COR-L47 (cell line): ENCODE data around the gene FGF14.

Source experiments
- DNase-seq: peaks from one replicate; lab custom pipeline; 2025; lab: John Stamatoyannopoulos, UW

The FGF14 gene

GRCh38 chr13:101930331-101930730, 471.5 kb downstream of the FGF14 start:
- no peak for DNase-seq

DNA sequence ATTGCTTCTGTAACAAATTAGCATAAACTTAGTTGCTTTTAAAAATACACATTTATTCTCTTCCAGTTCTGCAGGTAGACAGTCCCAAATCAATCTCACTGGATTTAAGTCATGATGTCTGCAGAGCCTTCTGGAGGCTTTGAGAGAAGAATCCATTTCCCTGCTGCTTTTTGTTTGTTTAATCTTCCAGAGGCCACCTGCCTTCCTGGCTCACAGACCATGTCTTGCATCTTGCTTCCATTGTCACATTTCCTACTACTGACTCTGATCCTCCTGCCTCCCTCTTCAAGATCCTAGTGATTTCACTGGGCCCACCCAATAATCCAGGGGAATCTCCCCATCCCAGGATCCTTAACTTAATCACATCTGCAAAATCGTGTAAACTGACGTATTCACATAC, 476.1 kb downstream of the FGF14 start:
- peak; percentile 41 for DNase-seq

GRCh38 chr13:101919541-101920181, 482.2 kb downstream of the FGF14 start:
- DNase-seq: peak; percentile 40

DNA sequence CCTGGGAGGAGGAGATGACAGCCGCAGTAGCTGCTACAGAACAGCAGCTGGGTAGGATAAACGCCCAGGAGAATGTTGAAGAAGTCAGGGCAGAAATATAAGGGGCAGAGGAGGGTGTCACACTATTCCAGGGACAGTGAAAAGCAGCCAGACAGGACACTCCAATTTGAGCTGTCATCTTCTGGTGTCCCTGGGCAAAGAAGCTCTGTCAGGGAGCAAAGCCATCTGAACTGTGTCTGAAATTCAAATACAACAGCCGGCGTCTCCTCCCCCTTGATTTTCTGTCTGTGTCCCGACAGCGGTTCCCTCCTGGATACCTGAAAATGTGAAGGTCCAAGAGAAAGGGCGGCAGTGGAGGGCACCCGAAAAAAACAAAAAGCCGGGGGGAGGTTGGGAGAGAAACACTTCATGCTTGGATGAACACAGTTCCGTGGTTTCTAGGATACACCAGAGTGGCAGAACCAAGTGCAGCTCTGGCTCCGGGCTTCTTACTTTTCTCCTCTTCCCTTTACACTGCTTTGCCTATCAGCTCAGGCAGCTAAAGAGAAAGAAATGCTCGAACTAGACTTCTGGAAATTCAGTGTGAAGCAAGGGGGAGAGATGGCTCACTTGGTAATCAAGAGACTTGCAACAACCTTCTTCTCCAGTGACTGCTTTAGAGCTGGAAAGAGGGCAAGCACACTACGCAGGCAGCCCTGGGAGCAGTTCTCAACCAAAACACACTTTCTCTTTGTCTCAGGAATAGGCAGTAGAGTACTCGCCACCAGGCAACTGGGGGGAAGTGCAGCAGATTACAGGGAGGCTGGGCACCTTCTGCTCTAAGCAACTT, 483.8 kb downstream of the FGF14 start:
- peak; percentile 86 for DNase-seq

DNA sequence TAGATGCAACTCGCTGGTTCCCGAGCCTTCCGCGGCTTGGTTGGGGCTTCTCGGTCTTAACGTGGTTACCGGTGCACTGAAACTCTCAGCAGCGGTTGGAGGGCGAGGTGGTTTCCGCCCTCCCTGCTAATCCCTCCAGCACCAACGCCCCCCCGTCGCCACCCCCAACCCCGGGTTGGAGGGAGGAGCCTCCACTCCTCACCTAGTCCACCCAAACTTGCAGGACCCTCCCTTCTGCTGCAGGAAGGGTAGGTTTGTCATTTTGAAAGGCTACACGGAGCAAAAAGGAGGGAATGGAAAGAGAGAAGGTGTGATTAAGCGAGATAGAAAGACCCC, 484.4 kb downstream of the FGF14 start:
- DNase-seq: peak; percentile 91

GRCh38 chr13:101916775-101917474, 484.9 kb downstream of the FGF14 start:
- DNase-seq: peak; percentile 36

- DNase-seq: peak; percentile 61
These were observed 485.6 kb downstream of the FGF14 start for GRCh38 chr13:101916108-101916774.

- DNase-seq: peak; percentile 32
These were observed 486.1 kb downstream of the FGF14 start for GRCh38 chr13:101915755-101916107.

- DNase-seq: peak; percentile 86
These were observed 486.5 kb downstream of the FGF14 start for GRCh38 chr13:101915331-101915730.

DNA sequence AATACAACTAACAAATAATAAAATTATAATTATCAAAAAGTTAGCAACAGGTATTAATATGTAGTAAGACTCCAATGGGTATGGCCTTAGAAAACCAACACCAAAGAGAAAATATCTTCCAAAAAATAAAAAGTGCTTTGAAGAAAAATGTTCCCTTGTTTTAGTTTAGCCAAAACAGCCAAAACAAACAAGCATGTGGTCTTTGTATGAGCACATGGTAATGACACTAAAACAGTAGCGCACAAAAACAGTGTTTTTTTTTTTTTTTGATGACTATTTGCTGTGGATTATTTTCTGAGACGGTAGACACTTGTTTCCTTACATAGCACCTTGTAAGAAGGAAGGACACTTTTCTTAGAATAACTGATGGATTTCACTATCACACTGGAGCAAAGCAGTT, 490.1 kb downstream of the FGF14 start:
- peak; percentile 10 for DNase-seq

DNA sequence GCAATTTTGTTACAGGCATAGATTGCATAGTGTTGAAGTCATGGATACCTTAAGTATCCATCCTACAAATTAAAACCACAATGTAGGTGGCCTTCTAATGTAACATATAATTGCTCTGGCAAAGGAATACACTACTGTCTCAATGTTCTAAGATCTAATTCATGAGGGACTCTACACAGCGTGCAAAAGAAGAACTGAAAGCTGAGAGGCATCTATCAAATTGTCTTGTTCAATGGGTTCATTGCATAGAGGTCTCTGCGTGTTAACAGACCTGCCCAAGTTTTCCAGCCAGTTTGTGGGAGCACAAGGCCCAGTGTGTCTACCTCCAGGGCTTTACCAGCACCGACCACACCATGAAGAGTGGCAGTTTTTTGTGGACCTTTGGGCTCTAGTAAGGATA, 498.0 kb downstream of the FGF14 start:
- DNase-seq: no peak

DNA sequence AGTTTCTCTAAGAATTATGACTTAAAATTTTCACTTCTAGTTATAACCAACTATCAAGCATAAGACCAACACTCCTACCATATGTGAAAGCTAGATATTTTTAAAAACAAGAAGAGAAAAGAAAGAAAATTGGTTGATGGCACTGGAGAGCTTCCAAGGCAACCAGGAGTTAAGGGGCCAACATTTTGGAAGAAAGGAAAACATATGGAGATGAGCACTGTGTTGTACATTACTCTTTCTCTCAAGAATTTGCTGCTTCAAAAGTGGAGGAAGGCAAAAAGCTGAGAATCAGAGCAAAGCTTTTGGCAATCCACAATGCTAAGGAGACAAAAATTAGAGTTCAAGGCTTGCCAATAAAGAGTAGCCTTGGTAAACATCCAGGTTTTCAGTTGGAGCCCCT, 503.2 kb downstream of the FGF14 start:
- no peak for DNase-seq

- DNase-seq: no peak
These were observed 505.3 kb downstream of the FGF14 start for GRCh38 chr13:101896541-101896940.

DNA sequence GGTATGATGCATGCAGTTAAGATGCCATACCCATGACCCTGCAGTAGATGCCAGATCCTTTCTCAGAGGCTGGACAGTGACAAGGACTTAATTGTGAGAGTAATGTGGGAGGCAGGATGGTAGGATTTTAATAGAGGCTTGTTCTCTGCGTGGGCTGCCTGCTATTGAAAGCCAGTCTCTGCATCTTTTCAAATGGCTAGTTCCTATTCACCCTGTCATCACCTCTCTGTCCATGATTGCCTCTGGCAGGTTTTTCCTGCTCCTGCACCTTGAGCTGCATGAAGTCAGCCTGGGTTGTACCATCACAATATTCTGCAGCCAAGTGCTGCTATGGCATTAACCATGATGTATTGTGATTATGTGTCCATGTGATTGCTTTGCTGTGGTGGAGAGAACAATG, 508.8 kb downstream of the FGF14 start:
- DNase-seq: no peak

GRCh38 chr13:101892296-101892695, 509.6 kb downstream of the FGF14 start:
- no peak for DNase-seq

GRCh38 chr13:101881593-101881992, 520.3 kb downstream of the FGF14 start:
- no peak for DNase-seq

DNA sequence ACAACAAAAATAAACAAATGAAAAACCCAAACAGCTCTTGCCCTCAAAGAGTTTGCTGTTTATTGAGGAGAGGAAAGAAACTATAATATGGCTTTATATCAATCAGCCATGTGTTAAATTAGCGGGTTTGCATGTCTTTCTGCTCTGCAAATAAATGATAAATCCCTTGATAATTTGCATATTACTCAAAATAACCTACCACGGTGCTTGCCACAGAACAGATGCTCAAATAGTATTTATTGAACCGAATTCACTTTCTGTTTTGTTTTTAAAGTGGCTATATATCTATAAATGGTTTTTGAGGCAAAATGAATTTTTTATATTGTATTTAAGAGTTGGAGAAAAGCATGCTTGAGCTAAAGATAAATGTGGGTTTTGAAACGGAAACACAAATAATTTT, 521.3 kb downstream of the FGF14 start:
- DNase-seq: no peak

DNA sequence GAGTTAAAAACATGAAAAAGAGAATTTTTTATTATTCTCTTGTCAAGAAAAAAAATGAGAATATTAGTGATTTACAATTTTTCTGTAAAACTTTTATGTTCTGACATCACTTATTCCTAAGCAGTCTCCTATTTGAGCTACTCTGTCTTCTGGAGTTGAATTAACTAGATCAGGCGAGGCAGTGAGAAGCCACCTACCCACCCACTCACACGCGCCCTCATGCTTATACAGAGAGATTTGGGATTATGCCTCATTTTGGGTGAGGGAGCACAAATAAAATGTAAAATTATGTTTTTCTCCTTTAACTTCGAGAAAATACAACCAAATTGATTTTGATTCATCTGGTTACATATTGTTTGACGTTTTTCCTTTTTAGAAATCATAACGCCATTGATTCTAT, 524.9 kb downstream of the FGF14 start:
- no peak for DNase-seq

GRCh38 chr13:101875717-101876393, 526.0 kb downstream of the FGF14 start:
- peak; percentile 84 for DNase-seq

GRCh38 chr13:101875091-101875490, 526.8 kb downstream of the FGF14 start:
- no peak for DNase-seq

GRCh38 chr13:101869553-101869952, 532.3 kb downstream of the FGF14 start:
- no peak for DNase-seq
